OCI-LY1 (cell line): Measurements from ENCODE around the gene NCR1.
"Not testable (repeated sequence)": the region's sequence is repeated elsewhere in the genome, so short reads cannot be mapped to it uniquely, and the experiment has no call there.

Experiments used
- H2AFZ ChIP-seq: fragments of 200-600 bp; sonication (generic), shearing (Covaris generic); 2 replicates; pipeline ENCODE4 v1.6.0; 2014; ENCODE audit warnings: antibody characterized with exemption, mild to moderate bottlenecking, low read length
- H3F3A ChIP-seq: fragments of 200-600 bp; sonication (generic), shearing (Covaris generic); 2 replicates; pipeline ENCODE4 v1.6.0; 2014; ENCODE audit warnings: mild to moderate bottlenecking, antibody characterized with exemption, low read length, moderate library complexity; ENCODE audit not compliant: insufficient read depth
- H3K27ac ChIP-seq: fragments of 200-600 bp; sonication (generic); 2 replicates; pipeline ENCODE4 v1.5.1; 2014; ENCODE audit warnings: low read length, mixed run types, mild to moderate bottlenecking, low read depth; ENCODE audit not compliant: poor library complexity, severe bottlenecking
- H3K27me3 ChIP-seq: fragments of 200-600 bp; sonication (generic); 2 replicates; pipeline ENCODE4 v1.6.0; 2014; ENCODE audit warnings: antibody characterized with exemption, mild to moderate bottlenecking, low read length, moderate library complexity; ENCODE audit not compliant: insufficient read depth
- H3K36me3 ChIP-seq: fragments of 200-600 bp; sonication (generic); 2 replicates; pipeline ENCODE4 v1.6.1; 2014; ENCODE audit warnings: mild to moderate bottlenecking, antibody characterized with exemption, low read length, moderate library complexity, mixed read lengths; ENCODE audit not compliant: insufficient read depth
- H3K4me1 ChIP-seq: fragments of 200-600 bp; sonication (generic); 2 replicates; pipeline ENCODE4 v1.5.1; 2014; ENCODE audit warnings: mild to moderate bottlenecking, low read length, moderate library complexity; ENCODE audit not compliant: insufficient read depth, severe bottlenecking
- H3K4me2 ChIP-seq: fragments of 200-600 bp; sonication (generic), shearing (Covaris generic); 2 replicates; pipeline ENCODE4 v1.6.1; 2014; ENCODE audit warnings: low read length
- H3K4me3 ChIP-seq: fragments of 200-600 bp; sonication (generic); 2 replicates; pipeline ENCODE4 v1.5.1; 2014; ENCODE audit warnings: low read length, low read depth, mild to moderate bottlenecking, mixed read lengths; ENCODE audit not compliant: poor library complexity, severe bottlenecking
- H3K79me2 ChIP-seq: fragments of 200-600 bp; shearing (Covaris generic); 2 replicates; pipeline ENCODE4 v1.6.1; 2016; ENCODE audit warnings: mixed run types, low read length, mixed read lengths; ENCODE audit not compliant: insufficient read depth
- H3K9ac ChIP-seq: fragments of 200-600 bp; sonication (generic), shearing (Covaris generic); 2 replicates; pipeline ENCODE4 v1.6.1; 2014; ENCODE audit warnings: mild to moderate bottlenecking, low read length, mixed read lengths
- H3K9me2 ChIP-seq: fragments of 200-600 bp; sonication (generic), shearing (Covaris generic); 2 replicates; pipeline ENCODE4 v1.6.1; 2014; ENCODE audit warnings: low read depth, mild to moderate bottlenecking, low read length, mixed read lengths
- H3K9me3 ChIP-seq: fragments of 200-600 bp; shearing (Covaris generic); 2 replicates; pipeline ENCODE4 v1.6.1; 2014; ENCODE audit warnings: low read length, mixed read lengths
- H4K20me1 ChIP-seq: fragments of 200-600 bp; sonication (generic), shearing (Covaris generic); 2 replicates; pipeline ENCODE4 v1.6.0; 2016; ENCODE audit warnings: mild to moderate bottlenecking, low read length; ENCODE audit not compliant: insufficient read depth
- EZH2 ChIP-seq: fragments of 200-600 bp; sonication (generic), shearing (Covaris generic); IDR thresholded peaks from 2 replicates; pipeline ENCODE4 v1.8.0; 2017; ENCODE audit warnings: borderline replicate concordance, mixed run types, mild to moderate bottlenecking, antibody characterized with exemption, low read length, moderate library complexity, mixed read lengths
- TF ChIP-seq, protein P1 (sequence below): fragments of 200-600 bp; sonication (generic), shearing (Covaris generic); IDR thresholded peaks from 2 replicates; pipeline ENCODE4 v1.5.1; 2017; ENCODE audit warnings: mild to moderate bottlenecking, antibody characterized with exemption, low read length, moderate library complexity, mixed read lengths

NCR1 gene

GRCh38 chr19:54905421-54905802 lies 536 bp upstream of the NCR1 start:
- Histone ChIP-seq H3K36me3 (no peaks in the 10 kb centered on the region; the same call in 1 of the 2 replicates), H3K27me3 (no peaks in the 10 kb centered on the region), H3K9ac (no peak overlapping the region), H3K9me3 (no peaks in the 10 kb centered on the region), H3K79me2 (no peaks in the 10 kb centered on the region), H3K27ac (no peak overlapping the region), H3K4me1 (peaks cover 11% of the 10 kb centered on the region), H4K20me1 (no peaks in the 10 kb centered on the region), H2AFZ (no peak overlapping the region), H3K4me2 (no peak overlapping the region; the same call in 1 of the 2 replicates), H3K4me3 (no peak overlapping the region), H3F3A (no peaks in the 10 kb centered on the region), H3K9me2 (no peaks in the 10 kb centered on the region)
- TF ChIP-seq, protein P1, sequence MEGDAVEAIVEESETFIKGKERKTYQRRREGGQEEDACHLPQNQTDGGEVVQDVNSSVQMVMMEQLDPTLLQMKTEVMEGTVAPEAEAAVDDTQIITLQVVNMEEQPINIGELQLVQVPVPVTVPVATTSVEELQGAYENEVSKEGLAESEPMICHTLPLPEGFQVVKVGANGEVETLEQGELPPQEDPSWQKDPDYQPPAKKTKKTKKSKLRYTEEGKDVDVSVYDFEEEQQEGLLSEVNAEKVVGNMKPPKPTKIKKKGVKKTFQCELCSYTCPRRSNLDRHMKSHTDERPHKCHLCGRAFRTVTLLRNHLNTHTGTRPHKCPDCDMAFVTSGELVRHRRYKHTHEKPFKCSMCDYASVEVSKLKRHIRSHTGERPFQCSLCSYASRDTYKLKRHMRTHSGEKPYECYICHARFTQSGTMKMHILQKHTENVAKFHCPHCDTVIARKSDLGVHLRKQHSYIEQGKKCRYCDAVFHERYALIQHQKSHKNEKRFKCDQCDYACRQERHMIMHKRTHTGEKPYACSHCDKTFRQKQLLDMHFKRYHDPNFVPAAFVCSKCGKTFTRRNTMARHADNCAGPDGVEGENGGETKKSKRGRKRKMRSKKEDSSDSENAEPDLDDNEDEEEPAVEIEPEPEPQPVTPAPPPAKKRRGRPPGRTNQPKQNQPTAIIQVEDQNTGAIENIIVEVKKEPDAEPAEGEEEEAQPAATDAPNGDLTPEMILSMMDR: no peak
- TF ChIP-seq EZH2: no peak

DNA sequence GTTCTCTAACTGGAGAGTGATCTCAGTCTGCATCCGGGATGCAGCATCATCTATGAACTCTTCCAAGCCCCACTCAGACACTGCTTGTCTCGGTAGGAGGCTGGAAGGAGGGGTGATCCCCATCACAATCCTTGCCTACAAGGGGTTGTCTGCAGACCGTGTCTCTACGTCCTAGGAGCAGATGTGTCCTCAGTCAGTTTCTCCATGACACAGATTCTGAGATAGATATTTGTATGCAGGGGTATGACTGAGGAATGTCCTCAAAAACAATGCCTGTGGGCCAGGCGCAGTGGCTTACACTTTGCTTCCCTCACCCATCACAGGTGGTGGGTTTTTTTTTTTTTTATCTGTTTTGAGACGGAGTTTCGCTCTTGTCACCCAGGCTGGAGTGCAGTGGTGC lies 871 bp downstream of the NCR1 start:
- Histone ChIP-seq H3K9me2 (no peaks in the 10 kb centered on the region), H3K27me3 (no peaks in the 10 kb centered on the region), H3K4me2 (no peak overlapping the region), H3K4me1 (peaks cover 11% of the 10 kb centered on the region), H3K9me3 (no peaks in the 10 kb centered on the region), H3K36me3 (no peaks in the 10 kb centered on the region; the same call in 1 of the 2 replicates), H3K79me2 (no peaks in the 10 kb centered on the region), H3K9ac (no peak overlapping the region), H3K4me3 (no peak overlapping the region), H2AFZ (no peak overlapping the region), H3K27ac (no peak overlapping the region), H4K20me1 (no peaks in the 10 kb centered on the region), H3F3A (no peaks in the 10 kb centered on the region)
- TF ChIP-seq EZH2: no peak
- TF ChIP-seq, protein P1: no peak

DNA sequence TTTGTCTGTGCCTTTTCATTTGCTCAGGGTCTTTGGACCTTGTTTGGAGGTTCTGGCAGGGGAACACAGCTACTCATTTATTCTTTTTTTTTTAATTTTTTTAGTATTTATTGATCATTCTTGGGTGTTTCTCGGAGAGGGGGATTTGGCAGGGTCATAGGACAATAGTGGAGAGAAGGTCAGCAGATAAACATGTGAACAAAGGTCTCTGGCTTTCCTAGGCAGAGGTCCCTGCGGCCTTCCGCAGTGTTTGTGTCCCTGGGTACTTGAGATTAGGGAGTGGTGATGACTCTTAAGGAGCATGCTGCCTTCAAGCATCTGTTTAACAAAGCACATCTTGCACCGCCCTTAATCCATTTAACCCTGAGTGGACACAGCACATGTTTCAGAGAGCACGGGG lies 2.0 kb downstream of the NCR1 start:
- H3K4me3 ChIP-seq, H3K9me2 ChIP-seq, H4K20me1 ChIP-seq, H3K27ac ChIP-seq, H3K9ac ChIP-seq, H3K79me2 ChIP-seq, H3K4me2 ChIP-seq, H3K36me3 ChIP-seq, H3K27me3 ChIP-seq, H3F3A ChIP-seq, H2AFZ ChIP-seq, H3K9me3 ChIP-seq: not testable (repeated sequence)
- peaks cover 11% of the 10 kb centered on the region for H3K4me1 ChIP-seq

DNA sequence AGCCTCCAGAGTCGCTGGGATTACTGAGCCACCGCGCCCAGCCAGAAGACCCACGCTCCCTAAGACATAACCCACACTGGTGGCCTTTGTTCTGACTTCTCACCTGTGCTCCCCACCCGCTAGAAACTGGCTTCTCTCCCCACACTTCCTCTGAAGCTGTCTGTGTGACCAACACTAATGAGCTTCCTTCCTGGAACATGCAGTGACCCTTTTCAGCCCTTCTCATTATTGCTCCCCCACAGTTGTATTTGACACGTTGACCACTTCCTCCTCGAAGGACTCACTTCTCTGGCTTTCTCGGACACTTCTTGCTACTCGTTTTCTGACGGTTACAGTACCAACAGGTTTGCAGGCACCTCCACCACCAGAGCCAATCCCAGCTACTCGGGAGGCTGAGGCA lies 10.9 kb downstream of the NCR1 start:
- no peak overlapping the region for H2AFZ ChIP-seq
- H3K36me3 ChIP-seq: no peaks in the 10 kb centered on the region
- H3K9me3 ChIP-seq: no peaks in the 10 kb centered on the region
- no peaks in the 10 kb centered on the region for H3K4me1 ChIP-seq
- H3K79me2 ChIP-seq: no peaks in the 10 kb centered on the region
- H3F3A ChIP-seq: no peaks in the 10 kb centered on the region
- H4K20me1 ChIP-seq: no peaks in the 10 kb centered on the region
- no peak overlapping the region for H3K9ac ChIP-seq
- H3K27ac ChIP-seq: no peak overlapping the region
- H3K4me3 ChIP-seq: no peak overlapping the region
- no peaks in the 10 kb centered on the region for H3K27me3 ChIP-seq
- H3K4me2 ChIP-seq: no peak overlapping the region
- TF ChIP-seq EZH2: no peak
- TF ChIP-seq, protein P1: no peak
- no peaks in the 10 kb centered on the region for H3K9me2 ChIP-seq
